Measurements from ENCODE around the gene KRTAP21-2.

DNA sequence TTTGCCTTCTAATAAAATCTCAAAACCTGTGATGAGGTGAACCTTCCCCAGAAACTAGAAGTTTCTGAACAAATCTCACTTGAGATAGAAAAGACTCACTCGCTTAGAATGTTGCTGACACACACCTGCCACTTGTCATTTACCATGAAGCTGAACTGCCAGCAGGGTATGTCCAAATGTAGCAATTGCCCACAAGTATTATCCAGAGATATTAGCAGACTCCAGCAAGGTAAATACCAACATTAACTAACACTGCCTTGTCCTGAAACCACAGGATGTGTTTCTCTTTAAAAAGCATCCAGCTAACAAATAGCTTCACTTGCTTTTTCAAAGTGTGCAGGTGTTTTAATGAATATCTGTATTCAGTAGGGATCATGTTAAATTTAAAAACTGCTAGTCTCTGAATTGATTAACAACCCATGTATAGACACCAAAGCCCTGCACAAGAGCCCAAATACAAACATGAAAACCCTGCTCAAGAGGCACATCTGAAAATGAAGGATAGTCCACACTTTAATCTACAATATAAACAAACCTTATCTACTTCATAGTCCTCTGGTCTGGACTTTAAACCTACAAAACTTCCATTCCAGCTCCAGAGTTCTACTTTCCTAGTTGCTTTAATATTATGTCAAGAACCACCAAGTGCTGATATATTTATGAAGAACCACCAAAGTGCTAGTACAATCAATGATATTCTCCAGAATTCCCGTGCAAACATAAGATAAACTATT lies 46.7 kb upstream of the KRTAP21-2 start:
- TF ChIP-seq, protein P1, sequence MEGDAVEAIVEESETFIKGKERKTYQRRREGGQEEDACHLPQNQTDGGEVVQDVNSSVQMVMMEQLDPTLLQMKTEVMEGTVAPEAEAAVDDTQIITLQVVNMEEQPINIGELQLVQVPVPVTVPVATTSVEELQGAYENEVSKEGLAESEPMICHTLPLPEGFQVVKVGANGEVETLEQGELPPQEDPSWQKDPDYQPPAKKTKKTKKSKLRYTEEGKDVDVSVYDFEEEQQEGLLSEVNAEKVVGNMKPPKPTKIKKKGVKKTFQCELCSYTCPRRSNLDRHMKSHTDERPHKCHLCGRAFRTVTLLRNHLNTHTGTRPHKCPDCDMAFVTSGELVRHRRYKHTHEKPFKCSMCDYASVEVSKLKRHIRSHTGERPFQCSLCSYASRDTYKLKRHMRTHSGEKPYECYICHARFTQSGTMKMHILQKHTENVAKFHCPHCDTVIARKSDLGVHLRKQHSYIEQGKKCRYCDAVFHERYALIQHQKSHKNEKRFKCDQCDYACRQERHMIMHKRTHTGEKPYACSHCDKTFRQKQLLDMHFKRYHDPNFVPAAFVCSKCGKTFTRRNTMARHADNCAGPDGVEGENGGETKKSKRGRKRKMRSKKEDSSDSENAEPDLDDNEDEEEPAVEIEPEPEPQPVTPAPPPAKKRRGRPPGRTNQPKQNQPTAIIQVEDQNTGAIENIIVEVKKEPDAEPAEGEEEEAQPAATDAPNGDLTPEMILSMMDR (IDR thresholded peaks at IDR 0.05), result no peak
- TF ChIP-seq POLR2A (IDR thresholded peaks at IDR 0.05), result no peak
